ENCODE measurements around the gene TMEM201. TPM values are rescaled to one million over a fixed set of nuclear protein-coding genes. Genes with fewer than 3 reads are reported as not detected.

Gene TMEM201
- total RNA-seq, 1 donor from 2014 or later: 12.0 TPM

DNA sequence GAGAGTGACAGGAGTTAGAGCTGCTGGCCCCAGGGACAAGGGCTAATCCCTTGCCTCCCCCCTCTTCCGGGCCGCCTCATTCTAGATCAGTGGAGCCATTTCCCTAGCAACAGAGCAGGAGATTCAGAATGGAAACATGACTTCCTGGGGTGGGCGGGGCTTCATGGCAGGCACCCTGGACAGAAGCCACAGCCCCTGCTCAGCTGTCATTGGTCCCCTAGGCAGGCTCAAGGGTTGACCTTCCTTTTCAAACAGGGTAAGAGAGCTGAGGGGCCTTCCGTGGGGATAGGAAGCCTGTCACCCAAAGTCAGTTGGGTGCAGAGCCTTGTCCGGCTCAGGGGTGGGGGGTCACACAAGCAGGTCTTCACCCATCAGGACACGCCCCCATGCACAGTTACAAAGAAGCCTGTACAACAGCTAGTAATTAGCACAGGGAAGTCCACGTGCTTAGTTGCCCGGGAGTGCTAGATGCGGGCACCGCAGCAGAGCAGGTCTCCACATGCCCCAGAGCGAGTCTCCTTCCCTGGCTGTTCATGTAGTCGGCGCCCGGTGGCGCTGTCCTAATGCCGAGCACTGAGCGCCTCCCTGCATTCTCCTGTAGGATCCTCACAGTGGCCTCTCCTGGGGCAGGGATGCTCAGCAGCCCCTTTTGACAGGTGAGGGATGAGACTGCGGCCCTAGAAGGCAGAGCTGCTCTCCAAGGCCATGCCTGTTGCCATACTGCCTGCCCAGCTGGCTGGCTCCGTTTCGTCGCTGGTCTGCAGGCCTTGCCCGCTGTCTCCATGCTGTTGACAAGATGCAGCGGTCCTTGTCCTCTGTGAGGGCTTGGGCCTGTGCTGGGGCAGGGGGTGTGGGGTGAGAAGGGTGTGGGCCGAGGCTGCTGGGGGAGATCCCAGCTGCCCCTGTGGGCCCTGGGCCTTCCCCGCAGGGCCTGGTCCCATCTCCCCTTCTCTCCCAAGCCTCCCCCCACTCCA lies 5.1 kb downstream of the TMEM201 start:
- Histone ChIP-seq H3K27me3 (no peaks in the 10 kb centered on the region), H3K4me1 (peaks cover 50% of the 10 kb centered on the region), H3K36me3 (peaks cover 0 to 6% of the 10 kb centered on the region in 2 donors), H3K4me3 (no peak overlapping the region), H3K27ac (no peak overlapping the region), H3K9me3 (no peaks in the 10 kb centered on the region)
- TF ChIP-seq POLR2AphosphoS5 (IDR thresholded peaks at IDR 0.05; ENCODE audit: insufficient read depth in 1 of 2, low read depth in 1 of 2) (no peak), POLR2A (IDR thresholded peaks at IDR 0.05) (no peak)
- TF ChIP-seq, protein P1, sequence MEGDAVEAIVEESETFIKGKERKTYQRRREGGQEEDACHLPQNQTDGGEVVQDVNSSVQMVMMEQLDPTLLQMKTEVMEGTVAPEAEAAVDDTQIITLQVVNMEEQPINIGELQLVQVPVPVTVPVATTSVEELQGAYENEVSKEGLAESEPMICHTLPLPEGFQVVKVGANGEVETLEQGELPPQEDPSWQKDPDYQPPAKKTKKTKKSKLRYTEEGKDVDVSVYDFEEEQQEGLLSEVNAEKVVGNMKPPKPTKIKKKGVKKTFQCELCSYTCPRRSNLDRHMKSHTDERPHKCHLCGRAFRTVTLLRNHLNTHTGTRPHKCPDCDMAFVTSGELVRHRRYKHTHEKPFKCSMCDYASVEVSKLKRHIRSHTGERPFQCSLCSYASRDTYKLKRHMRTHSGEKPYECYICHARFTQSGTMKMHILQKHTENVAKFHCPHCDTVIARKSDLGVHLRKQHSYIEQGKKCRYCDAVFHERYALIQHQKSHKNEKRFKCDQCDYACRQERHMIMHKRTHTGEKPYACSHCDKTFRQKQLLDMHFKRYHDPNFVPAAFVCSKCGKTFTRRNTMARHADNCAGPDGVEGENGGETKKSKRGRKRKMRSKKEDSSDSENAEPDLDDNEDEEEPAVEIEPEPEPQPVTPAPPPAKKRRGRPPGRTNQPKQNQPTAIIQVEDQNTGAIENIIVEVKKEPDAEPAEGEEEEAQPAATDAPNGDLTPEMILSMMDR (IDR thresholded peaks at IDR 0.05): no peak
- intact Hi-C loops (cut with DNase I): no loop called here
- DNase-seq (ENCODE audit: extremely low spot score in 2 of 2): no peak

GRCh38 chr1:9594471-9595155 lies 5.9 kb downstream of the TMEM201 start:
- Histone ChIP-seq H3K36me3 (peaks cover 0 to 12% of the 10 kb centered on the region in 2 donors), H3K4me1 (peaks cover 45% of the 10 kb centered on the region), H3K27ac (no peak overlapping the region), H3K27me3 (no peaks in the 10 kb centered on the region), H3K9me3 (no peaks in the 10 kb centered on the region), H3K4me3 (no peak overlapping the region)
- no peak for DNase-seq (ENCODE audit: extremely low spot score in 2 of 2)
- intact Hi-C loops (cut with DNase I): no loop called here
- TF ChIP-seq, protein P1 (IDR thresholded peaks at IDR 0.05): no peak
- TF ChIP-seq POLR2AphosphoS5 (IDR thresholded peaks at IDR 0.05; ENCODE audit: insufficient read depth in 1 of 2, low read depth in 1 of 2): no peak
- TF ChIP-seq POLR2A (IDR thresholded peaks at IDR 0.05): no peak

DNA sequence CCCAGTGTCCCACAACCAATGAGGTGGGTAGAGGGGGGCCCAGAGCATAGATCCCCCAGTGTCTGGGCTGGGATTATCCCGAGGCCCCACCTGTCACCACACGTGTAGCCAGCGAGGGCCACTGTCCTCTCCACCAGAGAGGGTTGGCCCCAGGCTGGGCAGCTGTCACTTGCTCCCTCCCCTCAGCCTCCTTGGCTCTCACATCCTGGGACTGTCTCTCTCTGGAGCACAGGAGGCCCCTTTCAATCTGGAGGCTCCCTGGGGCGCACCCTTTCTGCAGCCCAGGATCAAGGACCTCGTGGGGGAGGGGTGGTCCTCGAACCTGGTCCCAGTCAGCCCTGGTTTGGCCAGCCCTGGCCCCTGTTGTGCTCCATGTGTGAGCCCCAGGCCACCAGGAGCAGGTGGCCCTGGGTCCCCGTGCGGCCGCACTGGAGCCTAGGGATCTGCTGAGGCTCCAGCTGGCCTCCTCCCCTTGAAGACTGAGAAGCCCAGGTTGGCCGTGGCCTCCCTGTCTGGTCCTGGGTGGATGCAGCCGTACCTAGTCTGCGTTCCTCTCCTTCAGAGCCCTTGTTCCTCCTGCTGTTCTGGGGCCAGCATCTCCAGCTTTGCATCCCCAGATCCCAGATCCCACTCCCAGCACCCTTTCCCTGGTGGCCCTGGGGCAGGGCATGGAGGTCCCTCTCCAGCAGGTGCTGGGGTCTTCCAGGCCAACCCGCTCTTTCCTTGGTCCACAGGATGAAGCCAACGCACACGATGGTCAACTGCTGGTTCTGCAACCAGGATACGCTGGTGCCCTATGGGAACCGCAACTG lies 6.7 kb downstream of the TMEM201 start:
- DNase-seq (ENCODE audit: extremely low spot score in 2 of 2): no peak
- peaks cover 0 to 12% of the 10 kb centered on the region in 2 donors for H3K36me3 ChIP-seq
- no peak for TF ChIP-seq POLR2AphosphoS5 (IDR thresholded peaks at IDR 0.05; ENCODE audit: insufficient read depth in 1 of 2, low read depth in 1 of 2)
- no peak for TF ChIP-seq POLR2A (IDR thresholded peaks at IDR 0.05)
- TF ChIP-seq, protein P1 (IDR thresholded peaks at IDR 0.05): no peak
- intact Hi-C loops (cut with DNase I): no loop called here
- peaks cover 38% of the 10 kb centered on the region for H3K4me1 ChIP-seq
- no peaks in the 10 kb centered on the region for H3K9me3 ChIP-seq
- no peak overlapping the region for H3K27ac ChIP-seq
- no peaks in the 10 kb centered on the region for H3K27me3 ChIP-seq
- no peak overlapping the region for H3K4me3 ChIP-seq

DNA sequence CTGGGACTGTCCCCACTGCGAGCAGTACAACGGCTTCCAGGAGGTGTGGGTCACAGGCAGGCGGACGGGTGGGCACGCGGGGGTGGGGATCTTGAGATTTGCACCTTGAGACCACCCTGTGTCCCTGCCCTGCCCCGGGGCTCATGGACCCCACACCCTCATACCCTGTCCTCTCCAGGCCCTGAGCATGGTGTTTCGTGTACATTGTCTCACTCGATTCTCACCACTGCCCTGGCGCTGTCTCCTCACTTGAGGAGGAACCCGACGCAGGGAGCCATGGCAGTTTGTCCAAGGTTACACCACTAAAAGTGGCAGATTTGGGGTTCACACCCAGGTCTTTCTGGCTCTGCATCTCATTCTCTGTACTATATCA lies 7.2 kb downstream of the TMEM201 start:
- Histone ChIP-seq H3K9me3 (no peaks in the 10 kb centered on the region), H3K27ac (no peak overlapping the region), H3K27me3 (no peaks in the 10 kb centered on the region), H3K4me3 (no peak overlapping the region), H3K4me1 (peaks cover 32% of the 10 kb centered on the region), H3K36me3 (peaks cover 0 to 12% of the 10 kb centered on the region in 2 donors)
- TF ChIP-seq, protein P1 (IDR thresholded peaks at IDR 0.05): no peak
- no peak for DNase-seq (ENCODE audit: extremely low spot score in 2 of 2)
- intact Hi-C loops (cut with DNase I): no loop called here
